K562 (cell line): ENCODE measurements around the gene HDAC10. TPM values are rescaled to one million over a fixed set of nuclear protein-coding genes. Genes with fewer than 3 reads are reported as not detected.

Source experiments
- CTBP1 ChIP-seq: fragments of 450-650 bp; IDR thresholded peaks from 2 replicates; pipeline ENCODE4 v1.6.1; 2016; ENCODE audit warnings: borderline replicate concordance
- ESRRA ChIP-seq: fragments of 450-650 bp; IDR thresholded peaks from 2 replicates; pipeline ENCODE4 v1.6.1; 2014; ENCODE audit warnings: low read depth, mild to moderate bottlenecking, moderate library complexity, borderline replicate concordance
- JUN ChIP-seq, 2 experiments: sonication (generic) in 1 of 2; formaldehyde crosslinking in 1 of 2; IDR thresholded peaks; 2 replicates each; pipeline versions ENCODE4 v1.6.1 to v1.8.0; 2012 to 2022; ENCODE audit warnings: borderline replicate concordance in 2 of 2, mild to moderate bottlenecking in 2 of 2, improper control_type of control experiment in 1 of 2, low read depth in 1 of 2, low read length in 1 of 2, missing genetic modification reagents in 1 of 2
- LCOR ChIP-seq: sonication (generic); formaldehyde crosslinking; IDR thresholded peaks from 2 replicates; pipeline ENCODE4 v1.8.0; 2022; ENCODE audit warnings: mild to moderate bottlenecking, missing genetic modification reagents
- POLR2A ChIP-seq: fragments of 450-650 bp; conservative IDR thresholded peaks from 2 replicates; pipeline ENCODE4 v1.6.1; 2016
- POLR3A ChIP-seq: IDR thresholded peaks from 2 replicates; pipeline ENCODE4 v1.6.1; 2011; ENCODE audit warnings: borderline replicate concordance, mild to moderate bottlenecking, moderate library complexity; ENCODE audit not compliant: insufficient read length, insufficient read depth; ENCODE audit errors: extremely low read depth
- TCF7 ChIP-seq: sonication (generic); IDR thresholded peaks from 2 replicates; pipeline ENCODE4 v1.6.1; 2016; ENCODE audit warnings: antibody characterized with exemption, borderline replicate concordance
- U2AF2 ChIP-seq: fragments of 200-400 bp; formaldehyde crosslinking; optimal IDR thresholded peaks from 2 replicates; pipeline ENCODE3; 2017; ENCODE audit warnings: low read depth, mild to moderate bottlenecking, low read length
- YY1 ChIP-seq, 3 experiments: IDR thresholded peaks; 2 replicates each; pipeline ENCODE4 v1.6.1; 2011; ENCODE audit warnings: low read length in 2 of 3, mild to moderate bottlenecking in 2 of 3, moderate library complexity in 2 of 3, borderline replicate concordance in 1 of 3, control low read depth in 1 of 3, low read depth in 1 of 3; ENCODE audit not compliant: insufficient read depth in 3 of 3, insufficient replicate concordance in 2 of 3, control insufficient read depth in 1 of 3, insufficient read length in 1 of 3; ENCODE audit errors: extremely low read depth in 1 of 3
- ZNF133 ChIP-seq: fragments of 250-450 bp; sonication (Bioruptor Pico); IDR thresholded peaks from 2 replicates; pipeline ENCODE4 v1.4.0; 2020; ENCODE audit warnings: mild to moderate bottlenecking
- ZNF165 ChIP-seq: fragments of 250-450 bp; sonication (Bioruptor Pico); IDR thresholded peaks from 2 replicates; pipeline ENCODE4 v1.4.0; 2020; ENCODE audit warnings: borderline replicate concordance
- polyA plus RNA-seq, 8 experiments: library from polyadenylated mRNA; depleted of rRNA in 4 of 8; stranded (reverse) in 5 of 8; unstranded in 3 of 8; fragments of >200 nt; fragmentation: Nextera tagmentation in 2 of 8; fragmentation: Illumina TruSeq in 1 of 8; extraction: Ambion mirVana in 2 of 8; extraction: Trizol in 1 of 8; gene quantifications; 2 replicates each; pipeline versions ENCODE4 v1.2.1 to v1.2.3, GENCODE V29; 2011 to 2014; ENCODE audit warnings: inconsistent platforms in 1 of 8, missing spikeins in 1 of 8
- total RNA-seq, 7 experiments: library from RNA; depleted of rRNA in 6 of 7; stranded (reverse); fragments of >200 nt in 6 of 7; fragmentation: Illumina TruSeq in 2 of 7; extraction: Trizol in 2 of 7; gene quantifications; 2 replicates each; pipeline versions ENCODE4 v1.2.1 to v1.2.3, GENCODE V29; 2011 to 2021; ENCODE audit warnings: low replicate concordance in 1 of 7
- TF ChIP-seq, protein P1 (sequence below): fragments of 450-650 bp; IDR thresholded peaks from 2 replicates; pipeline ENCODE4 v1.6.1; 2017; ENCODE audit warnings: antibody characterized with exemption, mild to moderate bottlenecking
- TF ChIP-seq, protein P2 (sequence below): sonication (generic); formaldehyde crosslinking; IDR thresholded peaks from 2 replicates; pipeline ENCODE4 v1.8.0; 2022; ENCODE audit warnings: mild to moderate bottlenecking, low read depth, missing genetic modification reagents
- TF ChIP-seq, protein P3 (sequence below): fragments of 250-450 bp; sonication (Bioruptor Pico); IDR thresholded peaks from 2 replicates; pipeline ENCODE4 v1.4.0; 2020

HDAC10 gene
- total and polyA plus RNA-seq, 9 of the 15 experiments (the other 6 are each of a cell fraction or from before 2014, with no cell fraction given): 0.10 to 44.2 (median 6.5) TPM

DNA sequence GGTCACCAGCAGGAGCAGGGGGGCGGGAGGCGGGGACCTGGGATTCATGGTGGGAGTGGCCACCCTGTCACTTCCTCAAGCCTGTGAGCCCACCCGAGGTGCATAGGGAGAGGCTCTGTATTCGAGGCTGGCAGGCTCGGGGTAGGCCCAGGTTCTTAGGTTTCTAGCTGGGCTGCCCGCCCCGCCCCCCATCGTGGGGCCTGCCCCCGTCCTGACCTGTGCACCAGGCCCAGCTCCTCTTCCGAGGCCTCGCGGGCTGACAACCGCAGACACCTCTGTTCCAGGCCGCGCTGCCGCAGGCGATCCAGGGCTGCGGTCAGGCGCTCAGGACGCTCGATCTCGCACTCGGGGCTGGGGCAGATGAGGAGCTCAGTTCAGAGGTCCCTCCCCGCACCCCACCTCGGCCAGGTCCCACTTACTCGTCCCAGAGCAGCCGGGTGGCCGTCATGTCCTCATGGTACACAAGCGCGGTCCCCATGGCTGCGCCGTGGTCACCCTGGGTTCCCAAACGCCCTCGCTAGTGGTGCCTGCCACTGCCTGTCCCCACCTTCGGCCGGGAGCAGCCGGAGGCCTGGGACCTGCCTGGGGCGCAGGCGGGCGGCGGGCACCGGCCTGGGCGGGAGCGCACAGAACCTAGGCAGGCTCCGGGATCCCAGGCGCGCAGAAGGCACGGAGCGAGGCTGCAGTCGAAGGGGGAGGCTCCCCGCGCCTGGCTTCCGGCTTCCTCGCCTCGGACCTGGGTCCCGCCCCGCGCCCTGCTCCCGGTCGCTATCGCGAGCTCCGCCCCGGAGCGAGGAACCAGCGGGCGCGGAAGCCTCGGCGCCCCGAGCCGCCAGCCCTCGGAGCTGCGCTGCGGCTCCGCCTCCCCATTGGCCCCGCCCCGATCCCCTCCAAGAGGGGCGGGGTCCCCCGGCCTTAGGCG, at the start of gene HDAC10 (continued):
- TF ChIP-seq YY1 (IDR thresholded peaks at IDR 0.05; ENCODE audit: borderline replicate concordance in 1 of 3, control insufficient read depth in 1 of 3, extremely low read depth in 1 of 3, insufficient read depth in 3 of 3, insufficient read length in 1 of 3, insufficient replicate concordance in 2 of 3, low read depth in 1 of 3, low read length in 2 of 3) (peak in 1 of 3 experiments; percentile 11), JUN (IDR thresholded peaks at IDR 0.05; ENCODE audit: borderline replicate concordance, low read depth, low read length) (no peak), JUN (CRISPR knock-in tag; IDR thresholded peaks at IDR 0.05; ENCODE audit: borderline replicate concordance) (0 out of 2 replicates have a peak, but pooled peaks have one; percentile 41), CTBP1 (0 out of 2 replicates have a peak, but pooled peaks have one; percentile 25), POLR3A (no peak), ESRRA (no peak; the same call in 1 of the 2 replicates), TCF7 (no peak), U2AF2 (no peak), ZNF165 (CRISPR knock-in tag) (no peak), LCOR (no peak), POLR2A (peak; percentile 69), ZNF133 (no peak)
- TF ChIP-seq, protein P1, sequence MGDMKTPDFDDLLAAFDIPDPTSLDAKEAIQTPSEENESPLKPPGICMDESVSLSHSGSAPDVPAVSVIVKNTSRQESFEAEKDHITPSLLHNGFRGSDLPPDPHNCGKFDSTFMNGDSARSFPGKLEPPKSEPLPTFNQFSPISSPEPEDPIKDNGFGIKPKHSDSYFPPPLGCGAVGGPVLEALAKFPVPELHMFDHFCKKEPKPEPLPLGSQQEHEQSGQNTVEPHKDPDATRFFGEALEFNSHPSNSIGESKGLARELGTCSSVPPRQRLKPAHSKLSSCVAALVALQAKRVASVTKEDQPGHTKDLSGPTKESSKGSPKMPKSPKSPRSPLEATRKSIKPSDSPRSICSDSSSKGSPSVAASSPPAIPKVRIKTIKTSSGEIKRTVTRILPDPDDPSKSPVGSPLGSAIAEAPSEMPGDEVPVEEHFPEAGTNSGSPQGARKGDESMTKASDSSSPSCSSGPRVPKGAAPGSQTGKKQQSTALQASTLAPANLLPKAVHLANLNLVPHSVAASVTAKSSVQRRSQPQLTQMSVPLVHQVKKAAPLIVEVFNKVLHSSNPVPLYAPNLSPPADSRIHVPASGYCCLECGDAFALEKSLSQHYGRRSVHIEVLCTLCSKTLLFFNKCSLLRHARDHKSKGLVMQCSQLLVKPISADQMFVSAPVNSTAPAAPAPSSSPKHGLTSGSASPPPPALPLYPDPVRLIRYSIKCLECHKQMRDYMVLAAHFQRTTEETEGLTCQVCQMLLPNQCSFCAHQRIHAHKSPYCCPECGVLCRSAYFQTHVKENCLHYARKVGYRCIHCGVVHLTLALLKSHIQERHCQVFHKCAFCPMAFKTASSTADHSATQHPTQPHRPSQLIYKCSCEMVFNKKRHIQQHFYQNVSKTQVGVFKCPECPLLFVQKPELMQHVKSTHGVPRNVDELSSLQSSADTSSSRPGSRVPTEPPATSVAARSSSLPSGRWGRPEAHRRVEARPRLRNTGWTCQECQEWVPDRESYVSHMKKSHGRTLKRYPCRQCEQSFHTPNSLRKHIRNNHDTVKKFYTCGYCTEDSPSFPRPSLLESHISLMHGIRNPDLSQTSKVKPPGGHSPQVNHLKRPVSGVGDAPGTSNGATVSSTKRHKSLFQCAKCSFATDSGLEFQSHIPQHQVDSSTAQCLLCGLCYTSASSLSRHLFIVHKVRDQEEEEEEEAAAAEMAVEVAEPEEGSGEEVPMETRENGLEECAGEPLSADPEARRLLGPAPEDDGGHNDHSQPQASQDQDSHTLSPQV: no peak
- TF ChIP-seq, protein P2, sequence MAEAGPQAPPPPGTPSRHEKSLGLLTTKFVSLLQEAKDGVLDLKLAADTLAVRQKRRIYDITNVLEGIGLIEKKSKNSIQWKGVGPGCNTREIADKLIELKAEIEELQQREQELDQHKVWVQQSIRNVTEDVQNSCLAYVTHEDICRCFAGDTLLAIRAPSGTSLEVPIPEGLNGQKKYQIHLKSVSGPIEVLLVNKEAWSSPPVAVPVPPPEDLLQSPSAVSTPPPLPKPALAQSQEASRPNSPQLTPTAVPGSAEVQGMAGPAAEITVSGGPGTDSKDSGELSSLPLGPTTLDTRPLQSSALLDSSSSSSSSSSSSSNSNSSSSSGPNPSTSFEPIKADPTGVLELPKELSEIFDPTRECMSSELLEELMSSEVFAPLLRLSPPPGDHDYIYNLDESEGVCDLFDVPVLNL (CRISPR knock-in tag): 0 out of 2 replicates have a peak, but pooled peaks have one; percentile 24
- TF ChIP-seq, protein P3, sequence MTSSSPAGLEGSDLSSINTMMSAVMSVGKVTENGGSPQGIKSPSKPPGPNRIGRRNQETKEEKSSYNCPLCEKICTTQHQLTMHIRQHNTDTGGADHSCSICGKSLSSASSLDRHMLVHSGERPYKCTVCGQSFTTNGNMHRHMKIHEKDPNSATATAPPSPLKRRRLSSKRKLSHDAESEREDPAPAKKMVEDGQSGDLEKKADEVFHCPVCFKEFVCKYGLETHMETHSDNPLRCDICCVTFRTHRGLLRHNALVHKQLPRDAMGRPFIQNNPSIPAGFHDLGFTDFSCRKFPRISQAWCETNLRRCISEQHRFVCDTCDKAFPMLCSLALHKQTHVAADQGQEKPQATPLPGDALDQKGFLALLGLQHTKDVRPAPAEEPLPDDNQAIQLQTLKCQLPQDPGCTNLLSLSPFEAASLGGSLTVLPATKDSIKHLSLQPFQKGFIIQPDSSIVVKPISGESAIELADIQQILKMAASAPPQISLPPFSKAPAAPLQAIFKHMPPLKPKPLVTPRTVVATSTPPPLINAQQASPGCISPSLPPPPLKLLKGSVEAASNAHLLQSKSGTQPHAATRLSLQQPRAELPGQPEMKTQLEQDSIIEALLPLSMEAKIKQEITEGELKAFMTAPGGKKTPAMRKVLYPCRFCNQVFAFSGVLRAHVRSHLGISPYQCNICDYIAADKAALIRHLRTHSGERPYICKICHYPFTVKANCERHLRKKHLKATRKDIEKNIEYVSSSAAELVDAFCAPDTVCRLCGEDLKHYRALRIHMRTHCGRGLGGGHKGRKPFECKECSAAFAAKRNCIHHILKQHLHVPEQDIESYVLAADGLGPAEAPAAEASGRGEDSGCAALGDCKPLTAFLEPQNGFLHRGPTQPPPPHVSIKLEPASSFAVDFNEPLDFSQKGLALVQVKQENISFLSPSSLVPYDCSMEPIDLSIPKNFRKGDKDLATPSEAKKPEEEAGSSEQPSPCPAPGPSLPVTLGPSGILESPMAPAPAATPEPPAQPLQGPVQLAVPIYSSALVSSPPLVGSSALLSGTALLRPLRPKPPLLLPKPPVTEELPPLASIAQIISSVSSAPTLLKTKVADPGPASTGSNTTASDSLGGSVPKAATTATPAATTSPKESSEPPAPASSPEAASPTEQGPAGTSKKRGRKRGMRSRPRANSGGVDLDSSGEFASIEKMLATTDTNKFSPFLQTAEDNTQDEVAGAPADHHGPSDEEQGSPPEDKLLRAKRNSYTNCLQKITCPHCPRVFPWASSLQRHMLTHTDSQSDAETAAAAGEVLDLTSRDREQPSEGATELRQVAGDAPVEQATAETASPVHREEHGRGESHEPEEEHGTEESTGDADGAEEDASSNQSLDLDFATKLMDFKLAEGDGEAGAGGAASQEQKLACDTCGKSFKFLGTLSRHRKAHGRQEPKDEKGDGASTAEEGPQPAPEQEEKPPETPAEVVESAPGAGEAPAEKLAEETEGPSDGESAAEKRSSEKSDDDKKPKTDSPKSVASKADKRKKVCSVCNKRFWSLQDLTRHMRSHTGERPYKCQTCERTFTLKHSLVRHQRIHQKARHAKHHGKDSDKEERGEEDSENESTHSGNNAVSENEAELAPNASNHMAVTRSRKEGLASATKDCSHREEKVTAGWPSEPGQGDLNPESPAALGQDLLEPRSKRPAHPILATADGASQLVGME: no peak
